Measurements from ENCODE around the gene DOCK2.

GRCh38 chr5:169795338-169795737 is 158.3 kb downstream of the DOCK2 start:
- TF ChIP-seq CTCF (IDR thresholded peaks at IDR 0.05) (no peak), POLR2A (IDR thresholded peaks at IDR 0.05) (no peak)

Data from adrenal gland (tissue), 5 donors.